BE2C (cell line): ENCODE measurements around the gene OLFM1.

ENCODE experiments used
- DNase-seq: peaks from one replicate; pipeline ENCODE4 v3.0.0-alpha.2; 2020
- H3K27me3 ChIP-seq: fragments of 250-450 bp; sonication (Bioruptor Pico); 2 replicates; pipeline ENCODE4 v1.5.1; 2020; ENCODE audit warnings: mild to moderate bottlenecking
- H3K36me3 ChIP-seq: fragments of 250-450 bp; sonication (Bioruptor Pico); 2 replicates; pipeline ENCODE4 v1.5.1; 2020; ENCODE audit warnings: mild to moderate bottlenecking
- H3K4me1 ChIP-seq: fragments of 250-450 bp; sonication (Bioruptor Pico); 2 replicates; pipeline ENCODE4 v1.5.1; 2020
- H3K4me3 ChIP-seq: 2 replicates; pipeline ENCODE4 v1.5.1; 2011; ENCODE audit warnings: low read depth, low read length
- H3K9me3 ChIP-seq: fragments of 250-450 bp; sonication (Bioruptor Pico); 2 replicates; pipeline ENCODE4 v1.5.1; 2020
- TF ChIP-seq, protein P1 (sequence below): IDR thresholded peaks from 2 replicates; pipeline ENCODE4 v1.5.1; 2012; ENCODE audit warnings: mild to moderate bottlenecking, low read depth, low read length

OLFM1 gene

DNA sequence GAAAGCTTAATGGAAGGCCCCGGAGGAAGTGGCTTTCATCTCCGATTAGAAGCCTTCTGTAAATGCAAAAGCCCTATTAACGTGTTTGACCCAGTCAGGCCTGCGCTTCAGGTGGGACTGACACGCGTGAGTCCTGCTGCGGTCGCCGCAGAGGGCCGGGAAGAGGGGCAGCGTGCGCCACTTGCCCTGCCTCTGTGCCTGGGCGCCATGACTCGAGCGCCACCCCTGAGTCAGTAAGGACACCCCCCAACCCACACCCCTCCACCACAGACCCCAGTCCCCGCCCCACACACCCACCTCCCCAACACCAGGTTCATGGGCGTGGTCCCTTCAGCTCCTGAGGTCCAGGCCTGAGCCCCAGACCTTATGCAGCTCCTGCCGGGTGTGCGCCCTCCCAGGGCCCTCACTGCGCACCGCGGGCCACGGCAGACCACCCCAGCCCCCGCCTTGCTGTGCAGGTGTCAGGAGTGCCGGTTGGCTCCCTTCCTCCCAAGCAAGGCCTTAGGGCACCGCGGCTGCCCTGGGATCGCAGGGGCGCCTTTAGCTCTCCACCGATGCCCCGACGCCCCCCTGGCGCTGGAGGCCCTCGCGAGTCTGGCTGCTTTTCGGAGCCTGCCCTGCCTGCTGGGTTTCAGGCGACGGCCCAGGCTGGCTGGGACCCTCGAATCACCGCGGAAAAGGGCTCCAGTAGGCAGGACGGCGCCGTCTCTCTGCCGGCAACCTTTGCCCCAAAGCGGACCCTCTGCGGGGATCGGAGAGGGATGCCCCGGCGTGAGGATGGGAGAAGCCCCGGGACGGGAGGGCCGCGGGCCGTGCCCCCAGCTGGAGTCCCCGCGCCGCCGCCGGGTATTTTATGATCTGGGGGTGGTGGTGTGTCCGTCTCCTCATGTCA is 625 bp upstream of the OLFM1 start:
- Histone ChIP-seq H3K4me3 (peak overlapping the region; percentile 55), H3K36me3 (peaks cover 18% of the 10 kb centered on the region), H3K27me3 (no peaks in the 10 kb centered on the region), H3K9me3 (no peaks in the 10 kb centered on the region), H3K4me1 (peaks cover 4% of the 10 kb centered on the region)
- TF ChIP-seq, protein P1, sequence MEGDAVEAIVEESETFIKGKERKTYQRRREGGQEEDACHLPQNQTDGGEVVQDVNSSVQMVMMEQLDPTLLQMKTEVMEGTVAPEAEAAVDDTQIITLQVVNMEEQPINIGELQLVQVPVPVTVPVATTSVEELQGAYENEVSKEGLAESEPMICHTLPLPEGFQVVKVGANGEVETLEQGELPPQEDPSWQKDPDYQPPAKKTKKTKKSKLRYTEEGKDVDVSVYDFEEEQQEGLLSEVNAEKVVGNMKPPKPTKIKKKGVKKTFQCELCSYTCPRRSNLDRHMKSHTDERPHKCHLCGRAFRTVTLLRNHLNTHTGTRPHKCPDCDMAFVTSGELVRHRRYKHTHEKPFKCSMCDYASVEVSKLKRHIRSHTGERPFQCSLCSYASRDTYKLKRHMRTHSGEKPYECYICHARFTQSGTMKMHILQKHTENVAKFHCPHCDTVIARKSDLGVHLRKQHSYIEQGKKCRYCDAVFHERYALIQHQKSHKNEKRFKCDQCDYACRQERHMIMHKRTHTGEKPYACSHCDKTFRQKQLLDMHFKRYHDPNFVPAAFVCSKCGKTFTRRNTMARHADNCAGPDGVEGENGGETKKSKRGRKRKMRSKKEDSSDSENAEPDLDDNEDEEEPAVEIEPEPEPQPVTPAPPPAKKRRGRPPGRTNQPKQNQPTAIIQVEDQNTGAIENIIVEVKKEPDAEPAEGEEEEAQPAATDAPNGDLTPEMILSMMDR: no peak
- no peak for DNase-seq

DNA sequence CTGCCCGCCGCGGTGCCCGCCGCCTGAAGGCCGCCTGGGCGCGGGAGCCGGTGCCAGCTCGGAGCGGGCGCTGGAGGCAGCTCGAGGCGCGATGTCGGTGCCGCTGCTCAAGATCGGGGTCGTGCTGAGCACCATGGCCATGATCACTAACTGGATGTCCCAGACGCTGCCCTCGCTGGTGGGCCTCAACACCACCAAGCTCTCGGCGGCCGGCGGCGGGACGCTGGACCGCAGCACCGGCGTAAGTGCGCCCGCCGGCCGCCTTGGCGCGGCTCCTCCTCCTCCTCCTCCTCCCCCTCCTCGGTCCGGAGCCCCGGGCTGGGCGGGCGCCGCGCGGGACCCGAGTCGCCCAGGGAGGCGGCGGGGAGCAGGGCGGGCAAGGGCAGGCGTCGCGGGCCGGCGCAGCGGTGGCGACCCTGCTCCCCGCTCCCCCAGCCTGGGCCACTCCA is 455 bp downstream of the OLFM1 start:
- Histone ChIP-seq H3K9me3 (no peaks in the 10 kb centered on the region), H3K36me3 (peaks cover 27% of the 10 kb centered on the region), H3K27me3 (no peaks in the 10 kb centered on the region), H3K4me3 (peak overlapping the region; percentile 81), H3K4me1 (peaks cover 4% of the 10 kb centered on the region)
- DNase-seq: no peak
- TF ChIP-seq, protein P1: no peak

DNA sequence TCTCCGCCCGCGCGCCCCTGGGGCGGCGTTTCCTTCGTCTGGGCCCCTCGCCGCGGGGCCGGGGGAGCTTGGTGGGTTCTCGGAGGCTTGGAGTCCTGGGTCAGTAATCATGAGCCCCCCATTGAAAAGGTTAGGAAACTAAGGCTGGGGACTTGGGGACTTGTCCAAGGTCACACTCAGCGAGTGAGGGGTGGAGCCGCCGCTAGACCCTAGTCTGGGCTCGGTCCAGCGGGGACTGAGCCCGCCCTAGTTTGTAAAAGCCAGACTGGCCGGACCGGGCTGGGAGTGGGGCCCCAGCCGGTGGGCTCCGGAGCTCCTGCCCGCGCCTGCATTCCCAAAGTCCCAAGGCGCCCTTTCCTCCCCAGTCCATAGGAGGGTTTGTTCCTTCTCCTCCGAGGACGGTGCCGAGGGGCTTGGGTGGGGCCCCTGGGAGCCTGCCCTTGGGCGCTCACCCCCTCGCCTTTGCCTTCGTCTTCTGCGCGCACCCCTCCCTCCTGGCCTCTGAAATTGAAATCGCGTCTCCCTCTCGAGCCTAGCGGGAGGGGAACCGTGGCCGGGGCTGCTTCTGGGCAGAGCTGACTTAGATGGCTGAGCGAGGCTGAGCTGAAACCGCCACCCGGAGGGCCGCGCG is 995 bp downstream of the OLFM1 start:
- Histone ChIP-seq H3K4me3 (peak overlapping the region; percentile 81), H3K36me3 (peaks cover 32% of the 10 kb centered on the region), H3K9me3 (no peaks in the 10 kb centered on the region), H3K27me3 (no peaks in the 10 kb centered on the region), H3K4me1 (peaks cover 10% of the 10 kb centered on the region)
- TF ChIP-seq, protein P1: no peak
- DNase-seq: no peak

DNA sequence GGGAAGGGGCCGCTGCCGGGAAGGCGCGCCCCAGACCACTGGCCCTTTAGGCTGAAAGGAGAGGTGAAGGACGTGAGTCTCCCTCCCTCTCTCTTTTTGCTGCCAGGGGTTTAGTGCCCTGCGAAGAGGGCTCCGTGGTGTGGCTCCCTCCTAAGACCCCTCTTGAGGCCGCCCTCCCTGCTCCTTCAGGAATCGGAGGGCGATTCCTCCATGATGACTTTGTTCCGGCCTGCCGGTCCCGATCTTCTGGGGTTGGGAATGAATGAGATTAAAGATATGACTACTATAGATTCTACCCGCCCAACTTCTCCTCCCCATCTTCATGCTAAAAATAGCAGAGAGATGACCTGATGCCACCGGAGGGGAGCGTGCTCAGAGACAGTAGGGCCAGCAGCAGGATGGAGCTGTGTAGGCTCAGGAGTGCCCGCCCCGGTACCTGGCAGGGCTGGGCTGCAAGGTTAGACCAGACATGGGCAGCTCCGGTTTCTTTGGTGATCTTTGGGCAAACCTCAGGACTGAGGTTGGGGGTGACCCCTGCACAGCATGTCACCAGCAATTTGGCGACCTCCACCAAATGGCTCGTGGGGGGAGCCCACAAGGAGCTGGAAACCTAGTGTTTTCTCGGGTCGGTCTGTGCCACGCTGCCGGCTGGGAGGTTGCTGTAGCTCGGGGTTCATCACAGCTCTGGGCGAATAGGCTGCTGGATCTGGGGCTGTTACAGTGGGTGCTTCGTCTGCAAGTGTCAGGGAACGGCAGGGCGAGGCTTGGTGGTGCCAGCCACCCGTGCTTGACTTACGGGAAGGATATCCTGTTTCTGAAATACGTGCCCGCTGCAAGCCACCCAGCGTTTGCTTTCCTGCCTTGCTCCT is 1.7 kb downstream of the OLFM1 start:
- Histone ChIP-seq H3K36me3 (peaks cover 38% of the 10 kb centered on the region), H3K4me3 (peak overlapping the region; percentile 81), H3K4me1 (peaks cover 15% of the 10 kb centered on the region), H3K27me3 (no peaks in the 10 kb centered on the region), H3K9me3 (no peaks in the 10 kb centered on the region)
- no peak for DNase-seq
- TF ChIP-seq, protein P1: no peak

DNA sequence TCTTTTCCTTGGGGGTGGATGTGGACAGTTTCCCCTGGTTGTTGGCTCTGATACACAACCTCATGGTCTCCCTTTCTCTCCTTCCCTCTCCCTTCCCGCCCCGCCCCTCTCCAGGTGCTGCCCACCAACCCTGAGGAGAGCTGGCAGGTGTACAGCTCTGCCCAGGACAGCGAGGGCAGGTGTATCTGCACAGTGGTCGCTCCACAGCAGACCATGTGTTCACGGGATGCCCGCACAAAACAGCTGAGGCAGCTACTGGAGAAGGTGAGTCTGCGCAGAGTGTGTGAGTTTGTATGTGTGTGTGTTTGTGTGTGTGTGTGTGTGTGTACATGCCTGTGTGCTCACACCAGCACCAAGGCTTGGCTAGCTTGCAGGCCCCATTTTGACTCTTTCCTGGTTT is 2.6 kb downstream of the OLFM1 start:
- Histone ChIP-seq H3K9me3 (no peaks in the 10 kb centered on the region), H3K36me3 (peaks cover 39% of the 10 kb centered on the region), H3K4me1 (peaks cover 24% of the 10 kb centered on the region), H3K27me3 (no peaks in the 10 kb centered on the region), H3K4me3 (no peak overlapping the region)
- DNase-seq: no peak
- TF ChIP-seq, protein P1: no peak
